ENCODE results near the gene ZNF616. TPM values are rescaled to one million over a fixed set of nuclear protein-coding genes. Genes with fewer than 3 reads are reported as not detected.

ZNF616 gene
- total and polyA plus RNA-seq, 2 of the 8 experiments (the other 6 are each of a cell fraction or from before 2014, with no cell fraction given) = 5.7 to 40.5 TPM

DNA sequence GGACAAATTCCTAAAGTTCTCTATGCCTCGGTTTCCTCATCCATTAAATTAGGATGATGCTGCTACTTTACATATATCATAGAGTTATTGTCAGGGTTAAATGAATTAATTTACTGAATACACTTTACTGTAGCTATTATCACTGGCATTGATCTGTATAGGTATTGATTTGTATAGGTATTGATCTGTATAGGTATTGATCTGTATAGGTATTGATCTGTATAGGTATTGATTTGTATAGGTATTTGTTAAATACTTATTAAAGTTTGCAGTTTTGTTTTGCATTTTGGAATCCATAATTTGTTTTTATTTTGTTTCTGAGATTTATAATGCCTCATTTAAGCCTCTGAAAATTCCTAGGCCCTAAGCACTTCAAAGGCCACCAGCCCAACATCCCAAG, 47.7 kb upstream of the ZNF616 start (continued):
- TF ChIP-seq, protein P1, sequence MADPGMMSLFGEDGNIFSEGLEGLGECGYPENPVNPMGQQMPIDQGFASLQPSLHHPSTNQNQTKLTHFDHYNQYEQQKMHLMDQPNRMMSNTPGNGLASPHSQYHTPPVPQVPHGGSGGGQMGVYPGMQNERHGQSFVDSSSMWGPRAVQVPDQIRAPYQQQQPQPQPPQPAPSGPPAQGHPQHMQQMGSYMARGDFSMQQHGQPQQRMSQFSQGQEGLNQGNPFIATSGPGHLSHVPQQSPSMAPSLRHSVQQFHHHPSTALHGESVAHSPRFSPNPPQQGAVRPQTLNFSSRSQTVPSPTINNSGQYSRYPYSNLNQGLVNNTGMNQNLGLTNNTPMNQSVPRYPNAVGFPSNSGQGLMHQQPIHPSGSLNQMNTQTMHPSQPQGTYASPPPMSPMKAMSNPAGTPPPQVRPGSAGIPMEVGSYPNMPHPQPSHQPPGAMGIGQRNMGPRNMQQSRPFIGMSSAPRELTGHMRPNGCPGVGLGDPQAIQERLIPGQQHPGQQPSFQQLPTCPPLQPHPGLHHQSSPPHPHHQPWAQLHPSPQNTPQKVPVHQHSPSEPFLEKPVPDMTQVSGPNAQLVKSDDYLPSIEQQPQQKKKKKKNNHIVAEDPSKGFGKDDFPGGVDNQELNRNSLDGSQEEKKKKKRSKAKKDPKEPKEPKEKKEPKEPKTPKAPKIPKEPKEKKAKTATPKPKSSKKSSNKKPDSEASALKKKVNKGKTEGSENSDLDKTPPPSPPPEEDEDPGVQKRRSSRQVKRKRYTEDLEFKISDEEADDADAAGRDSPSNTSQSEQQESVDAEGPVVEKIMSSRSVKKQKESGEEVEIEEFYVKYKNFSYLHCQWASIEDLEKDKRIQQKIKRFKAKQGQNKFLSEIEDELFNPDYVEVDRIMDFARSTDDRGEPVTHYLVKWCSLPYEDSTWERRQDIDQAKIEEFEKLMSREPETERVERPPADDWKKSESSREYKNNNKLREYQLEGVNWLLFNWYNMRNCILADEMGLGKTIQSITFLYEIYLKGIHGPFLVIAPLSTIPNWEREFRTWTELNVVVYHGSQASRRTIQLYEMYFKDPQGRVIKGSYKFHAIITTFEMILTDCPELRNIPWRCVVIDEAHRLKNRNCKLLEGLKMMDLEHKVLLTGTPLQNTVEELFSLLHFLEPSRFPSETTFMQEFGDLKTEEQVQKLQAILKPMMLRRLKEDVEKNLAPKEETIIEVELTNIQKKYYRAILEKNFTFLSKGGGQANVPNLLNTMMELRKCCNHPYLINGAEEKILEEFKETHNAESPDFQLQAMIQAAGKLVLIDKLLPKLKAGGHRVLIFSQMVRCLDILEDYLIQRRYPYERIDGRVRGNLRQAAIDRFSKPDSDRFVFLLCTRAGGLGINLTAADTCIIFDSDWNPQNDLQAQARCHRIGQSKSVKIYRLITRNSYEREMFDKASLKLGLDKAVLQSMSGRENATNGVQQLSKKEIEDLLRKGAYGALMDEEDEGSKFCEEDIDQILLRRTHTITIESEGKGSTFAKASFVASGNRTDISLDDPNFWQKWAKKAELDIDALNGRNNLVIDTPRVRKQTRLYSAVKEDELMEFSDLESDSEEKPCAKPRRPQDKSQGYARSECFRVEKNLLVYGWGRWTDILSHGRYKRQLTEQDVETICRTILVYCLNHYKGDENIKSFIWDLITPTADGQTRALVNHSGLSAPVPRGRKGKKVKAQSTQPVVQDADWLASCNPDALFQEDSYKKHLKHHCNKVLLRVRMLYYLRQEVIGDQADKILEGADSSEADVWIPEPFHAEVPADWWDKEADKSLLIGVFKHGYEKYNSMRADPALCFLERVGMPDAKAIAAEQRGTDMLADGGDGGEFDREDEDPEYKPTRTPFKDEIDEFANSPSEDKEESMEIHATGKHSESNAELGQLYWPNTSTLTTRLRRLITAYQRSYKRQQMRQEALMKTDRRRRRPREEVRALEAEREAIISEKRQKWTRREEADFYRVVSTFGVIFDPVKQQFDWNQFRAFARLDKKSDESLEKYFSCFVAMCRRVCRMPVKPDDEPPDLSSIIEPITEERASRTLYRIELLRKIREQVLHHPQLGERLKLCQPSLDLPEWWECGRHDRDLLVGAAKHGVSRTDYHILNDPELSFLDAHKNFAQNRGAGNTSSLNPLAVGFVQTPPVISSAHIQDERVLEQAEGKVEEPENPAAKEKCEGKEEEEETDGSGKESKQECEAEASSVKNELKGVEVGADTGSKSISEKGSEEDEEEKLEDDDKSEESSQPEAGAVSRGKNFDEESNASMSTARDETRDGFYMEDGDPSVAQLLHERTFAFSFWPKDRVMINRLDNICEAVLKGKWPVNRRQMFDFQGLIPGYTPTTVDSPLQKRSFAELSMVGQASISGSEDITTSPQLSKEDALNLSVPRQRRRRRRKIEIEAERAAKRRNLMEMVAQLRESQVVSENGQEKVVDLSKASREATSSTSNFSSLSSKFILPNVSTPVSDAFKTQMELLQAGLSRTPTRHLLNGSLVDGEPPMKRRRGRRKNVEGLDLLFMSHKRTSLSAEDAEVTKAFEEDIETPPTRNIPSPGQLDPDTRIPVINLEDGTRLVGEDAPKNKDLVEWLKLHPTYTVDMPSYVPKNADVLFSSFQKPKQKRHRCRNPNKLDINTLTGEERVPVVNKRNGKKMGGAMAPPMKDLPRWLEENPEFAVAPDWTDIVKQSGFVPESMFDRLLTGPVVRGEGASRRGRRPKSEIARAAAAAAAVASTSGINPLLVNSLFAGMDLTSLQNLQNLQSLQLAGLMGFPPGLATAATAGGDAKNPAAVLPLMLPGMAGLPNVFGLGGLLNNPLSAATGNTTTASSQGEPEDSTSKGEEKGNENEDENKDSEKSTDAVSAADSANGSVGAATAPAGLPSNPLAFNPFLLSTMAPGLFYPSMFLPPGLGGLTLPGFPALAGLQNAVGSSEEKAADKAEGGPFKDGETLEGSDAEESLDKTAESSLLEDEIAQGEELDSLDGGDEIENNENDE (IDR thresholded peaks at IDR 0.05; ENCODE audit: insufficient replicate concordance, low read length) = no peak
- TF ChIP-seq POLR2A (IDR thresholded peaks at IDR 0.05; ENCODE audit: control extremely low read depth in 1 of 2, low read depth in 2 of 2, low read length in 2 of 2) = no peak
- TF ChIP-seq POLR2AphosphoS5 (IDR thresholded peaks at IDR 0.05; ENCODE audit: low read depth, low read length) = no peak
- no peak for TF ChIP-seq POU5F1 (IDR thresholded peaks at IDR 0.05; ENCODE audit: low read depth, low read length)
- TF ChIP-seq GTF2F1 (IDR thresholded peaks at IDR 0.05; ENCODE audit: borderline replicate concordance, low read depth, low read length) = no peak
- no peak for TF ChIP-seq SUZ12 (IDR thresholded peaks at IDR 0.05; ENCODE audit: low read length)
- TF ChIP-seq JUND (IDR thresholded peaks at IDR 0.05; ENCODE audit: low read length) = no peak
- no peak for TF ChIP-seq TAF7 (optimal IDR thresholded peaks at IDR 0.05; ENCODE audit: borderline replicate concordance, low read depth, low read length)

All from H1 (cell line).